Medulla oblongata (tissue), 1 donor: ENCODE measurements around the gene TGFBR3L.
"Not testable (repeated sequence)": the region's sequence is repeated elsewhere in the genome, so short reads cannot be mapped to it uniquely, and the experiment has no call there.

Experiments
- DNase-seq: peaks from one replicate; pipeline ENCODE4 v3.0.0-alpha.2; 2015; ENCODE audit errors: extremely low spot score

Gene TGFBR3L

DNA sequence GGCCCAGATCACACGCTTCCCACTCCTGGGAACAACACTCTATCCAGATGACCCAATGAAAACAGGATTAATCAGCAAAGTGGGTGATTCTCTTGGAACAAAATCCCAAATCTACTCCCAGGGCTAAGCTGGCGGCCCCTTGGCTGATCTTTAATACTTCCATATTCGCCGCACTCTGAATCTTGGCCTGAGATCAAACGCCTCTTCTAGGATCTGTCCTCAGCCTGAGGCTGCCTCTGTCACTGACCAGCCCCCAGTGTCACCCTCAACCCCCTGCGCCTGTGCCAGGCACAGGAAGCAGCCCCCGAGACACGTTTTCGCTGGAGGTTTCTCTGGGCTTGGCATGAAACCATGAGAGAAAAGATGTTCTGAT lies 13.7 kb downstream of the TGFBR3L start:
- DNase-seq, result no peak

DNA sequence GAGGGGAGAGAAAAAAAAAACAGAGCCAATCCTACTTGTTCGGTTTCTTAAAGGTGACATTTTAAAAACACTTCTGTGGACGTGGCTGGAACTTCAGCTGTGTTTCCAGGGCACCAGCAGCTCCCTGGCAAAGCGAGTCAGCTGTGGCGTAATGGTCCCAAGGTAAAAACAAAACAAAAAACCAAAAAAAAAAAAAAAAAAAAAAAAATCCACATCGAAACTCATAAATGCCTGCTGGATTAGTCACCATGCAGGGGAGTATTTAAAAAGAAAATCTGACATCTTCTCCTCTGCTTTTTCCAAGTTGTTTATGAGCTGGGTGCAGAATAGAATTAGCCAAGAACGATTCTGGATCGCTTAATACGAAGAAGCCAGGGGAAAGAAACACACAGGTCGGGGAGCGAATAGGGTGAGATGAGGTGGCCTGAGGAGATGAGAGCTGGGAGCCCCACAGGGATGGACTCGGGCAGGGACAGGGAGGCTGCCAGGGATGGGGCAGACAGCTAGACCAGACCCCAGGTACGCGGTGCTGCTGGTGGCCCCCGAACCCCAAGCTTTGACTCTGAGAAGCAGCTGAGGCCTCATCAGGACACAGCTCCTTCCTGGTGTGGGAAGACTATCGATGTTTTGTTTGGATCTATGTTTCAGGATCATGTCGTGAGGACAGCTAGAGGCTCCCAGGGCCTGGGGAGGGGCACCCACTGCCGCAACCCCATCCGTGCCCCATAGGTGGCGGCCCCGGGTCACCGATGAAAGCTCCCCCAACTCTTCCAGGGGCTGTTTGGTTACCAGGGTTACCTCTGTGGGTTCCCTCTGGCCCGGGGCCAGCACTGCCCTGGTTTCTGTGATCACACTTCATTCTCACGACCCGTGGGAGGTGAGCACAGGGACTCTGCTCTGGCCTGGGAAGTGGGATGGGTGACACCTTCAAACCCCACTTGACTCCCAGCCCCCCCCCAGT lies 14.4 kb downstream of the TGFBR3L start:
- DNase-seq, result no peak

DNA sequence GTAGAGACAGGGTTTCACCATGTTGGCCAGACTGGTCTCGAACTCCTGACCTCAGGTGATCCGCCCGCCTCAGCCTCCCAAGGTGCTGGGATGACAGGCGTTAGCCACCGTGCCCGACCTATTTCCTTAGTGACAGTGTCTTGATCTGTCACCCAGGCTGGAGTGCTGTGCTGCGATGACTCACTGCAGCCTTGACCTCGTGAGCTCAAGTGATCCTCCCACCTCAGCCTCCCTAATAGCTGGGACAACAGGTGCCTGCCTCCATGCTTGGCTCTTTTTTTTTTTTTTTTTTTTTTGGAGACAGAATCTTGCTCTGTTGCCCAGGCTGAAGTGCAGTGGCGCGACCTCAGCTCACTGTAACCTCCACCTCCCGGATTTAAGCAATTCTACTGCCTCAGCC lies 15.4 kb downstream of the TGFBR3L start:
- not testable (repeated sequence) for DNase-seq

DNA sequence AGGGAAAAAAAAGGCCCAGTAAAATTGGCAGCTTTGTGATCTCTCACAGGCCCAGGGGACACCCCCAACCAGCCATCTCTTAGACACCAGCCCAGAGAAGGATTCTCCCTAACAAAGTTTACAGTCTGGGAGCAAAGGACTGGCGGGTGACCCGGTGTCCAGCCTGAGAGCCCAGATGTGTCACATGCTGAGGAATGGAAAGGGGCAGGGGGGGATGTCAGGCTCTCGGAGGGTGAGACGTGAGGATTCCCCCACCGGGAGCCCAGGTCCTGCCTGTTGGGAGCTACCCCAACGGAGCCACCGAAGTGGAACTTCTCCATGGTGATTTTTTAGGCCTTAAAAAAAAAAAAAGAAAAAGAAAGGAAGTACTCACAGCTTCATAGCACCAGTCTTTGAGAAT lies 16.1 kb downstream of the TGFBR3L start:
- DNase-seq, result no peak

DNA sequence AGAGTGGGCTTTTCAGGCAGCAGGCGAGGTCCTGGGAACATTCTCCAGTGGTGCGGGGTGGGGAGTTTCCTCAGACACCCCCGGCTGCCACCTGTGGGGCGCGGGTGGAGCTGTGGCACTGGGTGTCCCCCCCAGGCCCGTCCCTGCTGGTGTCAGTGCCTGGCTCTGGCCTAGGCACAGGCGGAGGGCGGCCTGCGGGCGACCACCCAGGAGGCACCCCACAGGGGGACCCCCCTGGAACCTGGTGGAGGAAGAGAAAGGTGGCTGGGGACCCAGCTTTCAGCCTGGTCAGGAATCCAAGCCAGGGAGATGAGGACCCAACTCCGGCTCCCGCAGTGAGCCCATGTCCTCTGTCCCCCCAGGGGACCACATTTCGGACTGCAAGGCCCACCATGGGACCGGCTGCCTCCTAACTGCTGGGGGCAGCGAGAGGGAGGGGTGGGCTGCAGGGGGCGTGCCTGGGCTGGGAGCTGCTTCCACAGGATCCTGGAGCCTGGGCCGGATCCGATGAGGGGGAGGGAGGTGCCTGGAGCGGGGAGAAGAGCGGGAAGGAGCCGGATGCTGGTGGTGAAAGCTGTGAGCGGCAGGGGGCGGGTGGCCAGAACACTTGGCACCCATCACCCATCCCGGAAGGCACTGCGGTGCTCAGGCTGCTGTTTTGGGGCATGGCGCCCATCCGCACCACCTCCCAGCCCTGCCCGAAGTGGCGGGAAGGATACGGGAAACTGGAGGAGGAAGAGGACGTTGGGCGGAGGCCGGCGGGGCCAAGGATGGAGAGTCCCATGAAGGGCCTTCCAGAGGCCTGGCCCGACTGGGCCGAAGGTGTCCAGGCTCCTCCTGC lies 16.8 kb downstream of the TGFBR3L start:
- no peak for DNase-seq

DNA sequence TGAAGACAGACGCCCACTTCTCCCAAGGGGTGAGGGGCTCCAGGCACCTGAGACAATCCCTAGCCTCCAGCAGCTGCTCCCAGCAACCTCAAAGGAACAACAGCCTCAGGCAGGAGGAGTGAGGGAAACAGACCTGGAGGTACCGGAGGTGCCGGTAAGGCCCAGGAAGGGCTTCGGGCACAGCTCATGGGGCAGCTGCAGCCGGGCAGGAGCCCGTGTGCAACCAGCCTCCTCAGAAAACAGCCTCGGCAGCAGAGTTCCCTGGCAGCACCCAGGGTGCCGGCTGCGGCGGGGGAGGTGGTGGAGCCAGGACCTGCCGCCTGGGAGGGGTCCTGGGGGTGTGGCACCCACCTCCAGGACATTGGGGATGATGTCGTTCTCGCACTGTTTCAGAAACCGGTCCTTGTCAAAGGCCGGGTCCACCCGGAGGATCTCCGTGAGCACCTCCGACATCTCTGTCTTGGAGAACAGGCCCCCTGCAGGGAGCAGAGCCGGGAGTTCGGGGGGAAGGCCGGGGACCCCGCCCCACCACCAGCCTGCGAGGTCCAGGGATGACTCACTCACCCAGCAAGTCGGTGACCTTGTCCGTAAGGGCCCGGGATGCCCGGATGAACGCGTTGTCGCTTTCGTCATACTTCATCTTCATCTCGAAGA lies 17.8 kb downstream of the TGFBR3L start:
- no peak for DNase-seq

DNA sequence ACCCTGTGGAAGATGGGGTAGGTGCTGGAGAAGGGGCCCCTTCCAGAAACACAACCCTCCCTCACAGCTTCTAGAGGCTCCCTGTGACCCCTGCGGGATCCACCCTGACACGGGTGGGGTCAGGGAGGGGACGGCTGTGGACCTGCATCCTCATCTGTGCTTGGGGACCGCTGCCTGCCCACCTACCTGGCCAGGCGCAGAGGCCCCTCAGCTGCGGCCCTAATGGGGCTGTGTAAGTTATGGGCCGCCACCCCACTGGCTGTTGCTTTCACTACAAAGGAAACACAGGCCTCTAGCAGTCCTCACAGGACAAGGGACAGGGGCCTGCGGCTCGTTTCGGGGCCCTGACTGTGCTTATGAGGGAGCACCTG lies 18.3 kb downstream of the TGFBR3L start:
- no peak for DNase-seq

DNA sequence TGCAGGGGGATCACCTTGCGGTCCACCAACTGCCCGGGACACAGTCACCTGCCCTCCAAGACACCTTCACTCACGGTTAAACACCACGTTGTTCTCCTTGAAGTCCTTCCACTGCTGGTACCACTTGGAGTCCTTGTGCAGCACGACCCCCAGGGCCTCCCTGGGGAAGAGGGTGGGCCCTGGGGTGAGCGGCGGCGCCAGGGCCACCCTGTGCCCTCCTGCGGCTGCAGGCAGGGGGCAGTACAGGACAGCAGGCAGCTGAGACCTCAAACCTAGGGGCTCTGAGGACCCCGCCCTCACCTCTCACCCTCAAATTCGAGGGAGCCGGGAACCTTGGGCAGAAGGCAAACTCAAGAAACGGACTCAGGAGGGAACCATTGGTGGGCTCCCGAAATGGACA lies 18.8 kb downstream of the TGFBR3L start:
- no peak for DNase-seq

DNA sequence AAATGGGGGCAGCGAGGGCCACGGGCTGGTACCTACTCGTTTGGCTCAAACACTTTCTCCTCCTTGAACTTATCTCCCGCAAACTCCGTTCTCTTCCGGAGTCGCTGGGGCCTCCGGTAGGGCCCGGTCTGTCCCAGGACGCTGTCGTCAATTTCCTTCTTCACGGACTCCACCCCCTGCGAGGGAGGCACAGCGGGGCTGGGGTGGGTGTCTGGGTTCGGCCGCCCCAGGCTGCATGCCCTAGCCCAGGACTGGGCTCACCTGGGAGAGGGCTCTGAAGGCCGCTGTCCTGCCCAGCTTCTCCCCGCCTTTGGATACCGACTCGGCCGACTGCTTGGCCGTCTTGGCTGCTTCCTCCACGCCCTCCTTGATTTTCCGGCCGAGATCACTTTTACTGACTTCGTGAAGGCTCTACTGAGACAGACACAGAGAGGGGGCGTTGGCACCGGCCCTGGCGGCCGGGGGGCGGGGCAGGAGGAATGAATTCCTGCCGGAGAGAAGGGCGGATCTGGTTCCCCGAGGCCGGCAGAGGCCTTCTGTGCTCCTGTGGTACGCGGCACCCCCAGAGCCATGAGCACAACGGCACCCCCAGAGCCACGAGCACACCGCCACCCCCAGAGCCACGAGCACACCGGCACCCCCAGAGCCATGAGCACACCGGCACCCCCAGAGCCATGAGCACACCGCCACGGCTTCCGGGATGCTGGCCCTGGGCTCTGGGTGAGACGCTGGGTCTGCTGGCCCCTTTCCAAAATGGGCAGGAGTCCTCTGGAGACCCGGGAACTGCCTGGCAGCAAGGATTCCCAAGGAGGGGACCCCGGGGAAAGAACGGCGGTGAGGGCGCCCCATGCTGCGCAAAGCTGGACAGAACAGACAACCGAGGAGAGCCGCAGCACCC lies 19.4 kb downstream of the TGFBR3L start:
- no peak for DNase-seq

DNA sequence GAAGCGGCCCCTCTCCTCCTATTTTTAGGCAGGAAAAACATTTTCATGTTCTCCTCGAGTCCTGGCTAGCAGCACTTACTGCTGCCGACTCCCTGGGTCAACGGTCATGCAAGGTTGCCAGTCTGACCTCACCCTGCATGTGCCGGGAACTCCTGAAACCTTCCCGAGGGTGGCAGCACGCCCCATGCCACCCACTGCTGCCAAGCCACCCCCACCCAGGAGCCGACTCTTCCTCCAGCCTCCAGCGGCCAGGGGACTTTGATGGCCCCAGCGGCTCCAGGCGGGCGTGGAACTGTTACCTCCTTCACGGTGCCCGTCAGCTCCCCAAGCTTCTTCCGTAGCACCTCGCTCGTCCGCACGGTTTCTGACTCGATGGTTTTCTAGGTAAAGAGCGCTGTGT lies 20.1 kb downstream of the TGFBR3L start:
- no peak for DNase-seq

DNA sequence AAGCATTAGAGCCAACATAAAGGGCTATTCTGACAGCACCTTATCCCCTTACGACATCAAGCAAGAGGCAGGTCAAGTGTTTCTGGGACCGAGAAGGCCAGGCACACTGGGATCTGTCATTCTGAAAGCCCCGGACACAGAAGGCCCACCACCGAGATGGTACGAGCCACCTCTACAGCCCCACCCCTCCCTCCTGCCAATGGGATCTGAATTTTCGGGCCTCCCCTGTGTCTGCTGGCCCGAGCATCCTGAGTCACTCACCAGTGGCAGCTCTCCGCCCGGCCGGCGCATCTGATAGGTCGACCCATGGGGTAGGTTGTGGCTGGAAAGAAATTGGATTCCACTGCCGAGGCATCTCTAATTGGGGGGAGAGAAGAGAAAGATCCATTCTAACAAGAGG lies 26.2 kb downstream of the TGFBR3L start:
- DNase-seq, result no peak

DNA sequence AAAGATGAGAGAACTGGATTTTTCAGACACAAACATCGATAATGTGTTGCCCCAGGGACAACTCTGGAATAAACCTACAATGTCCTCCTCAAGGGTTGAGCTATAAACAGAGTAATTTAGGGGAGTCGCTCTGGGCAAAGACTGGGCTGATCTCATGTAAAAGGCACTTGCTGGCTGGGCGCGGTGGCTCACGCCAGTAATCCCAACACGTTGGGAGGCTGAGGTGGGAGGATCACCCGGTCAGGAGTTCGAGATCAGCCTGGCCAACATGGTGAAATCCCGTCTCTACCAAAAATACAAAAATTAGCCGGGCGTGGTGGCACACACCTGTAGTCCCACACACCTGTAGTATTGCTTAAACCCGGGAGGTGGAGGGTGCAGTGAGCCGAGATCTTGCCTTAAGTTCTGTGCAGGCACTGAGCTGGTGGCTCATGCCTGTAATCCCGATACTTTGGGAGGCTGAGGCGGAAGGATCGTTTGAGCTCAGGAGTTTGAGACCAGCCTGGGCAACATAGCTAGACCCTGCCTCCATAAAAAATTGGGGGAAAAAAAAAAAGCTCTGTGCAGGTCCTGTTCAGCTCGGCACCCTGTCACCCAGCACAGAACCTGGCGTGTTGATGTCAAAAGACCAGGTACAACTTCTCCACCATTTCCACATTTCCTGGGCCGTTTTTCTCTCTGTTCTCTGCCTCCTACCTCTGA lies 27.4 kb downstream of the TGFBR3L start:
- DNase-seq, result no peak

DNA sequence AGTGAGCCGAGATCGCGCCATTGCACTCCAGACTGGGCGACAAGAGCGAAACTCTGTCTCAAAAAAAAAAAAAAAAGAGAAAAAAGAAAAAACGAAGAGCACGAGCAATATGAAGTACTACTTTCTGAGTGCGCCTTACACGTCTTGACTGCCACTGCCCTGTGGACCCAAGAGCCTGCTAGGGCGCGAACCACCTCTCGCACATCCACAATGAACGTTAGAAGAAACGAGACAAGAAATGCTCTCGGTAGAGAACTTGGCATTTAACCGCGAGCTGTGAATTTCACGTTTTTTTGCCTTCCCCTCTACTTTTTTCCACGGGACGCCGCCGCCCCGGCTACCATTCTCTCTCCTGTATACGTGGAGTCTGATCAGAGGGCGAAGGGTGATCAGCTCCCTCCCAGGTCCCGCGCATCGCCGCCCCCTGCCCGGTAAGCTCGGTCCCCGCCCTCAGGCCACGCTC lies 28.4 kb downstream of the TGFBR3L start:
- no peak for DNase-seq

DNA sequence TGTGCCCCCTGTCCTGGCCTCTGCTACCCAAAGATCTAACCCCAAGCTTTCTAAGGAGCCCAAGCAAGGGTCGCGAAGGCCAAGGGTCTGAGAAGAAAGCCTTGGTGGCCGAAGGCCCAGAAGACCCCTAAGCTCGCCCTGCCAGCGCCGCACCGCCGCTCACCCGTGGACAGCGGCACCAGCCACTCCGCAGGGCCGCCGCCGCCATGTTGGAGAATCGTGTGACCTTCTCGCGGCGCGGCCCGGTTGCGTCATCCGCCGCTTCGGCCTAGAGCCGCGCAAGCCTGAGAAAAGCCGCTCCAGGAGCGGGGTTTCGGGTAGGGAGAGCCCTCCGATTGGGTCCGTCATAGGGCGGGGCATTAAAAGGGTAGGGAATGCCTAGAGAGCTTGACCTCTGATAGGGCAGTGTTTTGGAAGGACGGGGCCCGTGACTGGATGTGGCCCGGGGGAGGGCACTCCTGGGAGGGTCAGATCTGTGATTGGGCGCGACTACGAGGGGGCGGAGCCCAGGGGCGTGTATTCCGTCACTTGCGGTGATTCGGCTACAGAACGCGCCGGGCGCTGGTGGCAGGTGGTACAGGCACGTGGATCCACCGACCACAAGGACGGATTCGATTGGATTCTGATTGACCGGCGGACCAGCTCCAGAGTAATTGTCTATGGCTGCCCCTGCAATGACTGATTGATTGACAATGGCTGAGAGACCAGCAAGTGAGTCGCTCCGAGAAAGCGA lies 29.0 kb downstream of the TGFBR3L start, which contains the start of gene TIMM44:
Gene TIMM44 (minus strand): TSS at position 223 of the 733 bp plus-strand sequence. CDS start 15 bp downstream, at position 208.
- peak; percentile 100 for DNase-seq

DNA sequence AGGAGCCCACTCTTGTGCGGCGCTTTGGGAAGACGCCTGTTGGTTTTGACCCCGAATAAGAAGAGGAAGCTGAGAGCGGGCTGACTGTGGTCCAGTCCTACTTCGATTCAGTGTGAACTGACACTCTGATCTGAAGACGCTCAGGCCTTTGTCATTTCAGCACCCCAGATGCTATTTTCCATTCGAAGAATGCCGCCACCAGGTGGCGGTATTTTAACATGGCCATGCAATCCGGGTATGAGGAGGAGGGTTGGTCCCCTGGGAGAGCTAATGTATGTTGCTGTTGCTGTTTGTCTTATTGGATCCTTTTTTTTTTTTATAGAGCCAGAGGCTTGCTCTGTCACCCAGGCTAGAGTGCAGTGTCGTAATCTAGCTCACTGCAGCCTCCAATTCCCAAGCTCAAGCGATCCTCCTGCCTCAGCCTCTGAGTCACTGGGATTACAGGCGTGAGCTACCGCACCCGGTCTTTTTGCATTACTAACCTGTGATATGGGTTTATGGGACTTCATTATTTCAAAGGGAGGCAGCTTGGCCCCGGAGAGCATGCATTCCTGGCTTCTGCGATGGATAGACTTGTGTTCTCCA lies 29.6 kb downstream of the TGFBR3L start:
- peak; percentile 97 for DNase-seq

DNA sequence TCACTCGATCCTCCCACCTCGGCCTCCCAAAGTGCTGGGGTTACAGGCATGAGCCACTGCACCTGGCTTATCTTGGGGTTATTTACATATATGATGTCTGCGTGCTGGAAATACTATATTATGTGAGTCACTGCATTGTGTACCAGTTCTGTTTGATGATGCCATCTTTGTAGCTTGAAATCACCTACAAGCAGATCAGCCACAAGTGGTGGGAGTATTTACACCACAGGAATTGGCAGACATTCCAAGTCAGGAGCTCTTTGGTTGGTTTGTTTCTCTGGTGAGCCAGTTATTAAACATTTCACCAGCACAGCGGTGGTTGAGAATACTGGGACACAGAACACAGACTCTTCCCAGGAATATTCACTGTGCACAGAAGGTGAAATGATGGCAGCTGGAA lies 33.3 kb downstream of the TGFBR3L start:
- DNase-seq, result no peak

DNA sequence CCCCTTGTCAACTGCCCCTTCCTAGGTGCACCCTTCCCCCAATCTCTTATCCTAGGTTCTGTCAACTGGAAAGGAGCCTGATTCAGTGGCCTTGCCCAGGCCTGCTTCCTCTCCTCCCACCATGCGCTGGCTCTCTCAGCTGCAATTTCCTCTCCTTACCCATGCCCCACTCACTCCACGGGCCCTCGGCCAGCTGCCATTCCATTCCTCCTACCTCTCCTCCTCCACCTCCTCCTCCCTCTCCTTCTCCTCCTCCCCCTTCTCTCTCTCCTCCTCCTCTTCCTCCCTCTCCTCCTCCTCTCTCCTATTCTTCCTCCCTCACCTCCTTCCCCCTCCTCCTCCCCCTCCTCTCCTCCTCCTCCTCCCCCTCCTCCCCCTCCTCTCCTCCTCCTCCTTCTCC lies 38.4 kb downstream of the TGFBR3L start:
- DNase-seq, result no peak

DNA sequence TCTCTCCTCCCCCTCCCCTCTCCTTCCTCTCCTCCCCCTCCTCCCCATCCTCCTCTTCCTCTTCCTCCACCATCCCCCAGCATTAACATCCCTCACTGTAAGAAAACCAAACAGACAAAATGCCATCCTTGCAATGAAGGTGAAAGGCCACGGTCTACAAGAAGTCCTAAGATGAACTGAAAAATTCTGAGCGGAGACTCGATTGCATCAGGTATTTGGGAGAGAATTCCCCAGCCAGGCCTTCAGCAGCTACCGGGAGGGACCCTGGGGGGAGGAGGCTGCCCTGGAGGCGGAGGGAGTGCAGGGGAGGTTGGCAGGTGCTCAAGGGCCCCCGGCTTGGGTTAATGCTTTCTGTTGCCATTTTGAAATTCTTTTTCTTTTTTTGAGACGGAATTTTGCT lies 38.9 kb downstream of the TGFBR3L start:
- DNase-seq, result no peak

DNA sequence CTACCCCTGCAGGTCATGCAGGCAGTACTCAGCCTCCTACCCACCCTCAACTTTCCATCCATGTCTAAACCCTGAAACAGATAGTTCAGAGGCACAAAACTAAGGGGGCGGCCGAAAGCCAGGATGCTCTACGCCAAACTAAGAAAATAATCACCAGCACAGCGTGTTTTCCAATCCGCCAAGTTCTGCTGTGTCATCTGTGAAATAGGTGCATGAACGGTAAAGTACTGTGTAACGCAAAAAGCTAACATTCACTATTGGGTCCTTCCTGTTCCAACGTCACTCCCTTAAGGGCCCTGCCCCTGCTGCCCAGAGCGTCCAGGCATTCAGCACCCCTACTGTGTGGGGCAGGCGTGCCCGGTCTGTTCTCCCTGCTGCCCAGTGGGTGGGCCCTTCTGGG lies 41.1 kb downstream of the TGFBR3L start:
- DNase-seq, result no peak
